HG03469 (cell line): ENCODE measurements around the gene SEPHS1.
A peak's percentile ranks its signal among the peaks of the same experiment; 100 is the strongest.
"Not testable (repeated sequence)": the region's sequence is repeated elsewhere in the genome, so short reads cannot be mapped to it uniquely, and the experiment has no call there.

Source experiments
- ATAC-seq: cut with Tn5 transposase; IDR thresholded peaks from one replicate; pipeline ENCODE4 v1.9.1; 2021; ENCODE audit warnings: mild to moderate bottlenecking, moderate library complexity, moderate number of reproducible peaks; ENCODE audit not compliant: unreplicated experiment

SEPHS1 gene

GRCh38 chr10:13348216-13349017 is at the start of gene SEPHS1:
SEPHS1 (minus strand) TSS chr10:13348293; CDS start chr10:13344950, 3,343 bp downstream.
- ATAC-seq = peak; percentile 19

GRCh38 chr10:13397052-13397451 is 49.0 kb upstream of the SEPHS1 start:
- ATAC-seq = no peak

- no peak for ATAC-seq
Measured at GRCh38 chr10:13396369-13396768, 48.3 kb upstream of the SEPHS1 start.

- ATAC-seq = no peak
Measured at GRCh38 chr10:13395540-13395939, 47.4 kb upstream of the SEPHS1 start.

- ATAC-seq = no peak
Measured at GRCh38 chr10:13393640-13394039, 45.5 kb upstream of the SEPHS1 start.

GRCh38 chr10:13392701-13393100 is 44.6 kb upstream of the SEPHS1 start:
- ATAC-seq = no peak

GRCh38 chr10:13390604-13391522 is 42.8 kb upstream of the SEPHS1 start:
- ATAC-seq = no peak

GRCh38 chr10:13388478-13389230 is 40.6 kb upstream of the SEPHS1 start:
- no peak for ATAC-seq

- no peak for ATAC-seq
Measured at GRCh38 chr10:13386021-13386420, 37.9 kb upstream of the SEPHS1 start.

- no peak for ATAC-seq
Measured at GRCh38 chr10:13383399-13383761, 35.3 kb upstream of the SEPHS1 start.

GRCh38 chr10:13382703-13383398 is 34.8 kb upstream of the SEPHS1 start:
- ATAC-seq = no peak

GRCh38 chr10:13379061-13379460 is 31.0 kb upstream of the SEPHS1 start:
- ATAC-seq = not testable (repeated sequence)

- ATAC-seq = no peak
Measured at GRCh38 chr10:13376746-13377145, 28.7 kb upstream of the SEPHS1 start.

- ATAC-seq = no peak
Measured at GRCh38 chr10:13376297-13376696, 28.2 kb upstream of the SEPHS1 start.

- ATAC-seq = no peak
Measured at GRCh38 chr10:13375791-13376190, 27.7 kb upstream of the SEPHS1 start.

GRCh38 chr10:13373644-13374043 is 25.6 kb upstream of the SEPHS1 start:
- ATAC-seq = no peak

GRCh38 chr10:13372524-13372923 is 24.4 kb upstream of the SEPHS1 start:
- ATAC-seq = no peak

GRCh38 chr10:13371897-13372470 is 23.9 kb upstream of the SEPHS1 start:
- peak; percentile 58 for ATAC-seq

- no peak for ATAC-seq
Measured at GRCh38 chr10:13366891-13367290, 18.8 kb upstream of the SEPHS1 start.

- no peak for ATAC-seq
Measured at GRCh38 chr10:13365831-13366230, 17.7 kb upstream of the SEPHS1 start.
